Endodermal cell (in vitro differentiated cells): ENCODE results near the gene C12orf57. TPM values are rescaled to one million over a fixed set of nuclear protein-coding genes. Genes with fewer than 3 reads are reported as not detected.

Experiments used
- DNase-seq: peaks from one replicate; pipeline ENCODE4 v3.0.0-alpha.2; 2017
- H3K27ac ChIP-seq: 2 replicates; pipeline ENCODE4 v1.5.1; 2013; ENCODE audit warnings: mild to moderate bottlenecking, low read depth, low read length, moderate library complexity
- H3K27me3 ChIP-seq: 2 replicates; pipeline ENCODE4 v1.6.1; 2013; ENCODE audit warnings: mild to moderate bottlenecking, low read length, moderate library complexity; ENCODE audit not compliant: insufficient read depth, control insufficient read depth, poor library complexity, severe bottlenecking
- H3K36me3 ChIP-seq: 2 replicates; pipeline ENCODE4 v1.7.0; 2013; ENCODE audit warnings: mild to moderate bottlenecking, low read length, moderate library complexity; ENCODE audit not compliant: control insufficient read depth, insufficient read depth
- H3K4me1 ChIP-seq: one replicate; pipeline ENCODE4 v1.7.0; 2013; ENCODE audit warnings: low read length; ENCODE audit not compliant: control insufficient read depth, insufficient read depth
- H3K4me3 ChIP-seq: 2 replicates; pipeline ENCODE4 v1.5.1; 2013; ENCODE audit warnings: mild to moderate bottlenecking, low read length, moderate library complexity
- H3K9ac ChIP-seq: 2 replicates; pipeline ENCODE4 v1.6.1; 2013; ENCODE audit warnings: mild to moderate bottlenecking, low read length, moderate library complexity; ENCODE audit not compliant: poor library complexity, severe bottlenecking; ENCODE audit errors: extremely low read depth
- H3K9me3 ChIP-seq: 2 replicates; pipeline ENCODE4 v1.6.1; 2013; ENCODE audit warnings: mild to moderate bottlenecking, low read length, moderate library complexity; ENCODE audit not compliant: control insufficient read depth
- H3K27ac Mint-ChIP-seq: 2 replicates; pipeline ENCODE4 v1.8.0; 2020; ENCODE audit warnings: mixed read lengths
- H3K27me3 Mint-ChIP-seq: 2 replicates; pipeline ENCODE4 v1.8.0; 2021; ENCODE audit warnings: mild to moderate bottlenecking, mixed read lengths; ENCODE audit not compliant: insufficient read depth
- H3K36me3 Mint-ChIP-seq: 2 replicates; pipeline ENCODE4 v1.8.0; 2020; ENCODE audit warnings: low read depth, mixed read lengths
- H3K4me1 Mint-ChIP-seq: 2 replicates; pipeline ENCODE4 v1.8.0; 2020; ENCODE audit warnings: mixed read lengths
- H3K4me3 Mint-ChIP-seq: 2 replicates; pipeline ENCODE4 v1.8.0; 2020; ENCODE audit warnings: mild to moderate bottlenecking, moderate library complexity, mixed read lengths
- H3K9me3 Mint-ChIP-seq: 2 replicates; pipeline ENCODE4 v1.8.0; 2020; ENCODE audit warnings: mild to moderate bottlenecking, mixed read lengths
- WGBS, 2 experiments: methylation state at CpG; one replicate each; pipeline versions ENCODE4 v1.1.5 to v1.1.7; 2013; ENCODE audit warnings: missing lambda C conversion rate in 2 of 2, mixed read lengths in 1 of 2; ENCODE audit not compliant: insufficient coverage in 1 of 2, insufficient read length in 1 of 2; 5-methylcytosine and 5-hydroxymethylcytosine counted together
- total RNA-seq, 2 donors: library from RNA; stranded (reverse); fragmentation: NEBNext Ultra II Directional in 1 of 2; extraction: Animal tissue kit (Norgen Biotek cat#: 25700) in 1 of 2; gene quantifications; 2 replicates in 1 of 2; 3 replicates in 1 of 2; pipeline ENCODE4 v1.2.1, GENCODE V29; 2021
- TF ChIP-seq, protein P1 (sequence below): fragments of 200-600 bp; sonication (generic); conservative IDR thresholded peaks from 2 replicates; pipeline ENCODE4 v1.5.0; 2021; ENCODE audit warnings: antibody characterized with exemption, mild to moderate bottlenecking

Gene C12orf57
- total RNA-seq, 2 donors from 2014 or later: 141 to 257 TPM

DNA sequence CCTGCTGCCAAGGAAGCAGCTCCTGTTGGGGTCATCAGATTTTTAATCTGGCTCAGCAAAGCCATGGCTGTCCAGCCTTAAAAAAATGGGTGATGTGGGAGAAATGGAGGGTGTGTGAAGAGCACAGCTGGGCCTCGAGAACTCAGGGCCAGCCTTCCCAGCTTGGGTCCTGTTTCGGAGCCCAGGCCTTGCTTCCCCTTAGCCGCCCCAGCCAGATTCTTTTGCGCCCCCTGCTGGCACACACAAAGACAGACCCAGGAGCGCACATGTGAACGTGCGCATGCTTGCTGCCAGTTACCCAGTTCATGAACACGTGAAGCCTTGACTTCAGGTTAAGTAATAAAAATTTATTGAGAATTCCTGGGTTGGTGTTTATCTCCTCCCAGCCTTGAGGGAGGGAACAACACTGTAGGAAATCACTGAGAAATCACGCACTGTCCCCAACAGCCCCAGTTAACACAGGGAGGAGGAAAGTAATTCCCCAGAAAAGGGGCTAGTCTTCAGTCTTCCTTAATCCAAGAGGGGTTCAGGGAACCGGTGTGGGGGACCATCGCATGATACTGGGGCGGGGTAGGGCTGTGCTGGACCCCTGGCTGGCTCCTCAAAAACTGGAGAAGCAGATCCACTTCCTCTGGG lies 21.3 kb downstream of the C12orf57 start:
- Mint-ChIP-seq H3K4me3 (peak overlapping the region; percentile 98), H3K9me3 (no peaks in the 10 kb centered on the region), H3K27ac (peak overlapping the region; percentile 99), H3K36me3 (peaks cover 58% of the 10 kb centered on the region), H3K27me3 (no peaks in the 10 kb centered on the region), H3K4me1 (peaks cover 63% of the 10 kb centered on the region)
- 55 to 59% methylated on average over 8 to 12 of the region's 12 CpGs for WGBS, 2 experiments
- no peaks in the 10 kb centered on the region for H3K27me3 ChIP-seq
- peak; percentile 98 for DNase-seq
- no peak overlapping the region for H3K9ac ChIP-seq
- H3K4me1 ChIP-seq: peaks cover 10% of the 10 kb centered on the region
- H3K4me3 ChIP-seq: no peak overlapping the region
- peaks cover 52% of the 10 kb centered on the region for H3K36me3 ChIP-seq
- TF ChIP-seq, protein P1, sequence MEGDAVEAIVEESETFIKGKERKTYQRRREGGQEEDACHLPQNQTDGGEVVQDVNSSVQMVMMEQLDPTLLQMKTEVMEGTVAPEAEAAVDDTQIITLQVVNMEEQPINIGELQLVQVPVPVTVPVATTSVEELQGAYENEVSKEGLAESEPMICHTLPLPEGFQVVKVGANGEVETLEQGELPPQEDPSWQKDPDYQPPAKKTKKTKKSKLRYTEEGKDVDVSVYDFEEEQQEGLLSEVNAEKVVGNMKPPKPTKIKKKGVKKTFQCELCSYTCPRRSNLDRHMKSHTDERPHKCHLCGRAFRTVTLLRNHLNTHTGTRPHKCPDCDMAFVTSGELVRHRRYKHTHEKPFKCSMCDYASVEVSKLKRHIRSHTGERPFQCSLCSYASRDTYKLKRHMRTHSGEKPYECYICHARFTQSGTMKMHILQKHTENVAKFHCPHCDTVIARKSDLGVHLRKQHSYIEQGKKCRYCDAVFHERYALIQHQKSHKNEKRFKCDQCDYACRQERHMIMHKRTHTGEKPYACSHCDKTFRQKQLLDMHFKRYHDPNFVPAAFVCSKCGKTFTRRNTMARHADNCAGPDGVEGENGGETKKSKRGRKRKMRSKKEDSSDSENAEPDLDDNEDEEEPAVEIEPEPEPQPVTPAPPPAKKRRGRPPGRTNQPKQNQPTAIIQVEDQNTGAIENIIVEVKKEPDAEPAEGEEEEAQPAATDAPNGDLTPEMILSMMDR: peak; percentile 100
- peak overlapping the region; percentile 29 for H3K27ac ChIP-seq
- H3K9me3 ChIP-seq: no peaks in the 10 kb centered on the region

DNA sequence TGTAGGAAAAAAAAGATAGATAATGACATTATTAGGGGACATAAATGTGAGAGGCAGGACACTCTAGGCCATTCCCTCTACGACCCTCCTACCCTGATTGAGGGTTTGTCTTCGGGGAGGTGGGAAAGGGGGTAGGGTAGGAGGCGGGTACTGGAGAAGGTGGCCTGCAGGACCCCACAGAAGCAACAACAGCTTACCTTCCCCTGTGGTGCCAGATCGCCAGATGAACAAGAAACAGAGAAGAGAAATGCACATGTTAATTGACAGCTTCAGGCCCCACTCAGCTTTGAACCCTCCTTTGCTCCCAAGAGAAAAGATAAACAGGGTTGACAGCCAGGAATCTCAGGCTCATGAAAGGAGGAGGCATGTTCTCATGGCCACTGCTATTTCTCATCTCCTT lies 21.9 kb downstream of the C12orf57 start:
- peaks cover 10% of the 10 kb centered on the region for H3K4me1 ChIP-seq
- H3K27ac Mint-ChIP-seq: peak overlapping the region; percentile 99

DNA sequence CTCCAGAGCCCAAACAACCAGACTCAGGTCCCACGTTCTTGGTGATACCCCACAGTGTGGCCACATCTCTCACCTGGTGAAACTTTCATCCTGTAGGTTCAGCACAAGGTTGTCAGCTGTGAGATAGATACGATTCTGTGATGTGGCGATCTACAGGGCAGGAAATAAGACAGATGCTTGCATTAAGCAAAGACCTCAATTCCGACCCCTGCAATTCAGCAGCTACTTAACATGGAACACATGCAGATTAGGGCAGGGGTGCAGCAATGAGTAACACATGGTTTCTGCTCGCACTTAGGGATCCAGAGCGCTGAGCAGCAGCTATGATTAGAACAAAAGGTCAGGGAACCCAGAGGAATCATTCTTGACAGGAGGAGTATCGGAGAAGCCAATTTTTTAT lies 22.5 kb downstream of the C12orf57 start:
- Histone ChIP-seq H3K27me3 (no peaks in the 10 kb centered on the region), H3K27ac (no peak overlapping the region), H3K36me3 (peaks cover 52% of the 10 kb centered on the region), H3K9ac (no peak overlapping the region), H3K9me3 (no peaks in the 10 kb centered on the region), H3K4me3 (no peak overlapping the region), H3K4me1 (peaks cover 10% of the 10 kb centered on the region)
- H3K27ac Mint-ChIP-seq: peak overlapping the region; percentile 63
- H3K4me1 Mint-ChIP-seq: peaks cover 56% of the 10 kb centered on the region
- H3K27me3 Mint-ChIP-seq: no peaks in the 10 kb centered on the region
- 95 to 97% methylated on average over 7 of the region's 7 CpGs for WGBS, 2 experiments
- H3K9me3 Mint-ChIP-seq: no peaks in the 10 kb centered on the region
- TF ChIP-seq, protein P1: no peak
- no peak for DNase-seq
- H3K4me3 Mint-ChIP-seq: no peak overlapping the region
- peaks cover 54% of the 10 kb centered on the region for H3K36me3 Mint-ChIP-seq

More for the DNA sequence above, 21.9 kb downstream of the C12orf57 start:
- 88 to 89% methylated on average over 1 to 4 of the region's 4 CpGs for WGBS, 2 experiments
- Mint-ChIP-seq H3K9me3 (no peaks in the 10 kb centered on the region), H3K4me3 (peak overlapping the region; percentile 98), H3K36me3 (peaks cover 54% of the 10 kb centered on the region), H3K27me3 (no peaks in the 10 kb centered on the region), H3K4me1 (peaks cover 61% of the 10 kb centered on the region)
- peaks cover 52% of the 10 kb centered on the region for H3K36me3 ChIP-seq
- peak; percentile 54 for DNase-seq
- TF ChIP-seq, protein P1: no peak
- no peaks in the 10 kb centered on the region for H3K27me3 ChIP-seq
- no peaks in the 10 kb centered on the region for H3K9me3 ChIP-seq
- H3K27ac ChIP-seq: no peak overlapping the region
- H3K9ac ChIP-seq: no peak overlapping the region
- no peak overlapping the region for H3K4me3 ChIP-seq
